Duodenal mucosa (tissue), 2 donors: ENCODE data around the gene DZIP1.

Source experiments
- H3K27ac ChIP-seq: one replicate; pipeline ENCODE4 v1.7.0; 2013; ENCODE audit warnings: low read depth, low read length
- H3K27me3 ChIP-seq, 2 donors: one replicate each; pipeline ENCODE4 v1.7.0; 2013; ENCODE audit warnings: low read length in 2 of 2, control low read depth in 1 of 2; ENCODE audit not compliant: insufficient read depth in 2 of 2, control insufficient read depth in 1 of 2
- H3K36me3 ChIP-seq, 2 donors: one replicate each; pipeline ENCODE4 v1.7.0; 2013; ENCODE audit warnings: low read length in 2 of 2, control low read depth in 1 of 2; ENCODE audit not compliant: insufficient read depth in 2 of 2, control insufficient read depth in 1 of 2
- H3K4me1 ChIP-seq, 2 donors: one replicate each; pipeline ENCODE4 v1.7.0; 2013; ENCODE audit warnings: low read length in 2 of 2, control low read depth in 1 of 2; ENCODE audit not compliant: insufficient read depth in 2 of 2, control insufficient read depth in 1 of 2
- H3K4me3 ChIP-seq, 2 donors: one replicate each; pipeline ENCODE4 v1.7.0; 2013; ENCODE audit warnings: low read length in 2 of 2, low read depth in 1 of 2
- H3K9ac ChIP-seq, 2 donors: one replicate each; pipeline ENCODE4 v1.7.0; 2013; ENCODE audit warnings: low read length in 2 of 2, low read depth in 1 of 2
- H3K9me3 ChIP-seq, 2 donors: one replicate each; pipeline ENCODE4 v1.7.0; 2013; ENCODE audit warnings: low read length in 2 of 2, control low read depth in 1 of 2; ENCODE audit not compliant: control insufficient read depth in 1 of 2

Gene DZIP1

DNA sequence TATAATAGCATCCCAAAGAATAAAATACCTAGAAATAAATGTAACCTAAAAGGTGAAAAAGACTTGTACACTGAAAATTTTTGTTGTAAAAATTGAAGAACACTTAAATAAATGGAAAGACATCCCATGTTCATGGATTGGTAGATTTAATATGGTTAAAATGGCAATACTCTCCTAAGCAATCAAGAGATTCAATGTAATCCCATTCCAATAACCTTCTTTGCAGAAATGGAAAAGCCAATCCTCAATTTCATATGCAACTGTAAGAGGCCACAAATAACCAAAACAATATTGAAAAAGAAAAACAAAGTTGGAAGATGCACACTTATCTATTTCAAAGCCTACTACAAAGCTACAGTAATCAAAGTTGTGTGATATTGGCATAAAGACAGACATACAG, 17.7 kb downstream of the DZIP1 start:
- Histone ChIP-seq H3K9me3 (no peaks in the 10 kb centered on the region), H3K27me3 (no peaks in the 10 kb centered on the region), H3K4me1 (no peaks in the 10 kb centered on the region), H3K9ac (no peak overlapping the region), H3K27ac (no peak overlapping the region), H3K36me3 (no peaks in the 10 kb centered on the region), H3K4me3 (no peak overlapping the region)

DNA sequence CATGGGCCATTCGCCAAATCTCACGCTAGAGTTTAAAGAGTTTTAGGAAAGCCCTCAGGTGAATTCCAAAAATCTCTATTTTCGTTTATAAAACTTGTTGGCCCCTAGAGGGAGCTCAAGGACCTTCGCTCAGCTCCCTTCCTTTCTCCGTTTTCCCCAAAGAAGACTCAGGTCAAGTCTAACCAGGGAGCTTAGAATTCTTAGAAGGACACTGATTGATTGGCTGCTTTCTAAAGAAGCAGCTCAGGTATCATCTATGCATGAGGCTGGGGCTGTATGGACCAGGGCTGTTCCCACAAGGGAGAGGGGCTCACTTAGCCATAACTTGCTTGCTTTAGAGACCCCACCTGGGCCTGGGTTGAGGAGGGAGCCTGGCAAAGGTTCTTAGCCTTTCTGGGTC, 20.5 kb downstream of the DZIP1 start:
- Histone ChIP-seq H3K4me1 (no peaks in the 10 kb centered on the region), H3K27ac (no peak overlapping the region), H3K27me3 (no peaks in the 10 kb centered on the region), H3K9ac (no peak overlapping the region), H3K36me3 (no peaks in the 10 kb centered on the region), H3K4me3 (no peak overlapping the region), H3K9me3 (no peaks in the 10 kb centered on the region)

GRCh38 chr13:95623141-95623540, 21.4 kb downstream of the DZIP1 start:
- Histone ChIP-seq H3K4me1 (no peaks in the 10 kb centered on the region), H3K27me3 (no peaks in the 10 kb centered on the region), H3K27ac (no peak overlapping the region), H3K9me3 (no peaks in the 10 kb centered on the region), H3K4me3 (no peak overlapping the region), H3K36me3 (no peaks in the 10 kb centered on the region), H3K9ac (no peak overlapping the region)

- Histone ChIP-seq H3K4me1 (no peaks in the 10 kb centered on the region), H3K27me3 (no peaks in the 10 kb centered on the region), H3K4me3 (no peak overlapping the region), H3K27ac (no peak overlapping the region), H3K36me3 (no peaks in the 10 kb centered on the region), H3K9ac (no peak overlapping the region), H3K9me3 (no peaks in the 10 kb centered on the region)
These were observed 23.5 kb downstream of the DZIP1 start for GRCh38 chr13:95620825-95621498.

DNA sequence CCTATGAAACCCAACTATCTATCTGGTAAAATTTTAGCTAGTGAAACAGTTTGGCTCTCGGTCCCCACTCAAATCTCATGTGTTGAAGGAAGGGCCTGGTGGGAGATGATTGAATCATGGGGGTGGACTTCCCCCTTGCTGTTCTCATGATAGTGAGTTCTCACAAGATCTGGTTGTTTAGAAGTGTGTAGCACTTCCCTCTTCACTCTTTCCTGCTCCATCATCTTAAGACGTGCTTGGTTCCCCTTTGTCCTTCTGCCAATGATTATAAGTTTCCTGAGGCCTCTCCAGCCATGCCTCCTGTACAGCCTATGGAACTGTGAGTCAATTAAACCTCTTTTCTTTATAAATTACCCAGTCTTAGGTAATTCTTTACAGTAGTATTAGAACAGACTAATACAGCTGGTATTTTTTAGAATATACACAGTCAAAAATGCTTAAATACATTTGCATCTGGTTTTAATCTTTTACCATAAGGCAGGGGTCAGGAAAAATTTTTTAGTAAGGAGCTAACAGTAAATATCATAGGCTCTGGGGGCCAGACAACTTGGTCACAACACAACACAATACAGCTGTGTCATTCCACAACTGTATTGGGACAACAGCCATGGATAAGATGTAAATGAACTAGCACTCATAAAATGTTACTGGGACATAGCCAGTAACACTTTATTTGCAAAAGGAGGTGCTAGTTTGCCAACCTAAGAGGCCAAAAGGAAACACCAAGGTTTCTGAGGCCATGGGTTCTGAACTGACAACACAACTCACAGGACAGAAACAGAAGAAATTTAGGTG, 24.3 kb downstream of the DZIP1 start:
- no peak overlapping the region for H3K4me3 ChIP-seq
- H3K9ac ChIP-seq = no peak overlapping the region
- H3K27ac ChIP-seq = no peak overlapping the region
- no peaks in the 10 kb centered on the region for H3K27me3 ChIP-seq
- no peaks in the 10 kb centered on the region for H3K9me3 ChIP-seq
- H3K4me1 ChIP-seq = no peaks in the 10 kb centered on the region
- no peaks in the 10 kb centered on the region for H3K36me3 ChIP-seq

- Histone ChIP-seq H3K36me3 (no peaks in the 10 kb centered on the region), H3K27ac (no peak overlapping the region), H3K4me1 (no peaks in the 10 kb centered on the region), H3K9ac (no peak overlapping the region), H3K27me3 (no peaks in the 10 kb centered on the region), H3K4me3 (no peak overlapping the region), H3K9me3 (no peaks in the 10 kb centered on the region)
These were observed 29.0 kb downstream of the DZIP1 start for GRCh38 chr13:95615539-95615938.

DNA sequence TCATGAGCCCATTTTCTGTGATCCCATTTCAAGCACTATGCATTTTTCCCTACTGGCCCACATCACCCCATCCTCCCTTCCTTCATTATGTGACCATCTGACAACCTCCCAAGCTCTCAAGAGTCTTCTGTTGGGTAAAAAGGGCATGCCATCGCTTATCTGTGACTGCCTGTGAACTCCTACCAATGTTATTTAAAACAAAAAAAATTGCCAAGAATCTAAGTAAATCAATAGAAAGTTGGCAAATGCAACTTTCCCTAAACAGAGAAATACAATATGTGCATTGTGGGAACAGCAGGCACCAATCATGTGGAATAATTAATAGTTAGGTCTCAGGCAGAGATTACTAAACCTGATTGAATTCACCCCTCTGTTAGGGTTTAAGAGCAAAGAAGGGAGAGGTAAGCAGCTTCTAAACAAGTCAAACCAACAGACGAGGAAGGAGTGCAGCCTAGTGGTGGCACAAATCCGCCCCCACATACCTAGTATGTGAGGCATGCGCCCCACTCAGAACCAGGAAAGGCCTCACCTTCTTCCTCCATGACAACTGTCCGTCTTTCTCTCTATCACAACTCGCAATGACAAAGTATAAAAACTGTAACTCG, 29.8 kb downstream of the DZIP1 start:
- no peaks in the 10 kb centered on the region for H3K36me3 ChIP-seq
- H3K9ac ChIP-seq = no peak overlapping the region
- no peaks in the 10 kb centered on the region for H3K27me3 ChIP-seq
- no peak overlapping the region for H3K27ac ChIP-seq
- no peaks in the 10 kb centered on the region for H3K4me1 ChIP-seq
- no peaks in the 10 kb centered on the region for H3K9me3 ChIP-seq
- no peak overlapping the region for H3K4me3 ChIP-seq

DNA sequence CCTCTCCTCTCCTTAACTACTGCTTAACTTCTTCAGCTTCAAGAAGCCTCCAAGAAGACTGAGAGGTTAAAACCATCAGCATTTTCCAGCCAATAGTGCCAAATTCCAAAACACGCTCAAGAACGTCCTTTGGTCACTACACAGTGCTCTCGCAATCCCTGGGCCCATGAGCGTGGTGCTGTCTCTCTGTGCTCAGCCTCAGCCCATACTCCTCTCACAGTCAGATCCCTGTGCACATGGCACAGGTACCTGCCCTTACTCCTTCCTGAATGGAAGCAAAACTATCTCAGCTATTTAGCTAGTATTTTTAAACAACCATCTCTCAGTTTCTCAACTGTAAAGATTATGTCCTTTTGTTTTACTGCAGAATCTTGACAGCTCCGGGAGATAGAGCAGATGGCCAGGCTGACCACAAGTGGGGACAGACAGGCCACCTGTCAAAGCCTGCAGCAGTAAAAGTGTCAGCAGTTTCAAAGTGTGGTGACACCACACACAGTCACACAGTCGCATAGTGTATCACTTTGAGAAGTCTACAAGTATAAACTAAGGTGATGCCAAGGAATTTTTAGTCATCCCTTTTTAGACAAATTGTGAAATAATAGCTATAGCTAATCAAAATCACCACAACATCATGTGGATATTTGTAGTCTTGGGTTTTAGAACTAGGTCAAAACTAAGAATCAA, 35.7 kb downstream of the DZIP1 start:
- no peak overlapping the region for H3K27ac ChIP-seq
- no peaks in the 10 kb centered on the region for H3K9me3 ChIP-seq
- H3K4me3 ChIP-seq = no peak overlapping the region
- H3K27me3 ChIP-seq = no peaks in the 10 kb centered on the region
- peaks cover 12 to 24% of the 10 kb centered on the region in 2 donors for H3K4me1 ChIP-seq
- H3K36me3 ChIP-seq = no peaks in the 10 kb centered on the region
- H3K9ac ChIP-seq = no peak overlapping the region

- Histone ChIP-seq H3K9me3 (no peaks in the 10 kb centered on the region), H3K27me3 (no peaks in the 10 kb centered on the region), H3K4me3 (no peak overlapping the region), H3K9ac (no peak overlapping the region), H3K36me3 (no peaks in the 10 kb centered on the region), H3K4me1 (peaks cover 18 to 29% of the 10 kb centered on the region in 2 donors), H3K27ac (no peak overlapping the region)
These were observed 37.1 kb downstream of the DZIP1 start for GRCh38 chr13:95607366-95607765.
